HG02852 (cell line): Measurements from ENCODE around the gene PFKP.

Source experiments
- ATAC-seq: cut with Tn5 transposase; IDR thresholded peaks from one replicate; pipeline ENCODE4 v1.9.1; 2021; ENCODE audit warnings: mild to moderate bottlenecking, moderate library complexity; ENCODE audit not compliant: unreplicated experiment

The PFKP gene

GRCh38 chr10:3067118-3067858, at the start of gene PFKP:
Gene PFKP, plus strand, starts transcription at chr10:3067548. Its CDS starts 48 bp downstream, at chr10:3067596.
- ATAC-seq: peak; percentile 46

DNA sequence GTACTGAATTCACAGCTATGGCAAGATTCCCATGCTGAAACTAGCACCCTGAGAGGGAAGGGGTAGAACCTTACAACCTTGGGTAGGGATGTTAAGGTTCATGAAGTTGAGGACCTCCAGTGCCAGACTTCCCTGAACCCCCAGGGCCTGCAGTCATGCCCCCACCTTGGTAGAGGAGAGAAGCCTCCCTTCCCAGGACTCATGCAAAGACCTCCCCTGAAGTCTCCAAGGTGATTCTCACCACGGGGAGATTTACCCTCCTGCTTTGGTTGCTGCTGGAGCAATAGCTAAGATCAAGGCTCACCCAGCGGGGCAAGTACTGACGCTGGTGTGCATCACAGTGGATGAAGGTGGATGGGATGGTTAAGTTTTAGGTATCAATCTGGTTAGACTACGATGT, 49.1 kb upstream of the PFKP start:
- ATAC-seq: no peak

DNA sequence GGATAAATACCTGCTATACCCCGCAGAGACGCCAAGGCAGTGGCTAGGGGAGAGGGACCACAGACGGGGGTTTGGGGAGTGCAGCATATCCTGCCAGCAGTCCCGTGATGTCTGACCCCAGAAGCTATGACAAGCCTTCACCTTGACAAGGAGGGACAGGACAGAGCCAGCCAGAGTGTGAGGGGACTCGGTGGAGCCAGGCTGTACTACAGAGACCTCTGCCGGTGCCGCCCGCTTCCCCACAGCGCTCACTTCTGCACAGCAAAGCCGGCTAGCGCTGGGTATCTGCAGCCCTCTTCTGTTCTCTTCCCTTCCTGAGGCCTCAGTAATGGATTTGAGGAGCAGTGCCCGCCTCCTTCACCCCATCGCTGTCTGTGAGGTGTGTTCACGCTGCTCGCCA, 47.0 kb upstream of the PFKP start:
- ATAC-seq: no peak

DNA sequence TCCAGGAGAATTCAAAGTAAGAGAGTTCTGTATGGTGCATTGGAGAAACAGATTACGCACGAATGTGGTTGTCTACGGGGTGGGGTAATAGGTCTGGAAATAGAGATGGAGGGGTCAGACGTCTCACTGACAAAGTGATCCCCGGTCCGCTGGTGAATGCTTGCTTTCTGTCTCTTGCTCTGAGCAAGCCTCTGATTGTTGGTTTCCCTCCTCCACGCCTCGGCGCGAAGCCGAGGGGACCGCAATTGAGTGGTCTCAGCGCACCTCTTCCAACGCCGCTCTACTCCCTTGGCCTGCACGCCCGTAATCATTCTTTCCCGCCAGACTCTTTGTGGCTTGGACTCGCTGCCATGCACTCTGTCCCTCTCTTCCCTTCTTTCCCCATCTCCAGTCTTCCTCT, 46.5 kb upstream of the PFKP start:
- ATAC-seq: no peak

DNA sequence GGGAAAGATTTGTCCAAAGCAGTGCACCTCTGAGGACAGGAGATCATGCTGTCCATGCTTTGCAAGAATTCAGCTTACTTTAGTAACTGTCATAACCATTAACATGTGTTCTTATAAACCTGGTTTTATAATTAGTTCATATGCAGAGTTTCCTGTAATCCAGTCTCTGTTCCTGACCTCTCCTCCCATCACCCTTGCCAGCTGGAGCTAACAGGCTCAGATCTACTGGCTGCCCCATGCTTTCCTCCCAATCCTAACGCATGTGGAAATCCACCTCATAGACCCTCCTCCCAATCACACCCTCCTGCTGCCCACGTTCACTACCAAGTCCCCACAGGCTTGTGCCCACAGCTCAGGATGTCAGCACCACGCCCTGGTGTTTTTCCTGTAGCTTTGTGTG, 45.3 kb upstream of the PFKP start:
- no peak for ATAC-seq

- ATAC-seq: no peak
Observed at GRCh38 chr10:3023892-3024291, 43.5 kb upstream of the PFKP start.

DNA sequence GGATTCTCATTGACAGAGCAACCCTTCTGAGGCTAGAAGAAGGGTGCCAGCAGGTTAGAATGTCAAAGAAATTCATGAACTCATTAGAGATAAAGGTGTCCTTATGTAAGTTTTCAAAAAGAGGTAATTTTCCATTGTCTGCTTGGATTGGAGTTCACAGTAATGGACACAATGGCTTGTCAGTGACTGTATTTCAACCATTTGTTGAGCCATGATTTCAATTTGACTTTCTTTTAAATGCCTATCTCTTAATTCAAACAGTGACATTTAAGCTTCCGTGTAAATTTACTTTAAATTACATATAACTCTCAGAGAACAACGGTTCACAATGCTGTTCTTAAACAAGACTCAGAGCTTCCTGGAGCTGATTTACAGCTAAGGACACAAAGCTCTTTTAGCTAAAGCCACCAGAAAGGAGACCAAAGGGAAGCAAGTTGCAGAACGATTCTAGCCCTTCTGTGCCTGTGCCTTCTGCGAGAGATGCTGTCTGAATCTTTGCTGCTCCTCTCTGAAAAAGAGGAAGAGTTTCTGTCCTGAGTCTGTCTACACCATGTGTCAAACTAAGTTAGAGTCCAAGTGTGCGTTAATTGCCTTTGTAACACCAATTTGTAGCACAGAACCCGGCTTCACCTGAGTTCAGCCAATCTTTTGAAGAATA, 42.2 kb upstream of the PFKP start:
- no peak for ATAC-seq

DNA sequence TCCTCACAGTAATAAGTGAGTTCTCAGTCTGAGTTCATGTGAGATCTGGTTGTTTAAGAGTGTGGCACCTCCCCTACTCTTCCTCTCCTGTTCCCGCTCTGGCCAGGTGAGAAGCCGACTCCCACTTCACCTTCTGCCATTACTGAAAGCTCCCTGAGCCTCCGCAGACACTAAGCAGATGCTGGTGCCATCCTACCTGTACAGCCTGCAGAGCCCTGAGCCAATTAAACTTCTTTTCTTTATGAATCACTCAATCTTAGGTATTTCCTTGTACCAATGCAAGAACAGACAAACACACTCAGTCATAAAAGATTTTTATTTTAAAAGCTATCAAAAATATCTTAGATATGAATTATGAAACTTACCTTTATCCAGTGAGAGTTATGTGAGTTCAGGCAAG, 39.5 kb upstream of the PFKP start:
- no peak for ATAC-seq

GRCh38 chr10:3028441-3028840, 38.9 kb upstream of the PFKP start:
- no peak for ATAC-seq

DNA sequence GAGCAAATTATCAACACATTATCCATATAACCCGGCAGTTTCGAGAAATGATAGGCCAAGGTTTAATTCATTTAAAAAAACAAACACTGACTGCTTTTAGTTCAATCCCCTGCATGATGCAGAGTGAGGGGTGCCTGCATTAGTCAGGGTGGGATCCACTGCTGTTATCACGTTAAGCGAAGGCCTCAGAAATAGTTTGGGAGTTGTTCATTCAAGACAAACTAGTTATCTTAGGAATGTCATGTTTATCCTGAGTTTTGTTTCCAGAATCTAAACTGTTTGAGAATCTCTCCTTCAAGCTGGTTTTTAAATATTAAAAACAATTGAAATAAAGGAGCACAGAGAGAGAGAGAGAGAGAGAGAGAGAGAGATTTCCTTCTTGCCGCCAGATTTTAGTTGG, 36.6 kb upstream of the PFKP start:
- no peak for ATAC-seq

- ATAC-seq: no peak
Observed at GRCh38 chr10:3031490-3031889, 35.9 kb upstream of the PFKP start.

DNA sequence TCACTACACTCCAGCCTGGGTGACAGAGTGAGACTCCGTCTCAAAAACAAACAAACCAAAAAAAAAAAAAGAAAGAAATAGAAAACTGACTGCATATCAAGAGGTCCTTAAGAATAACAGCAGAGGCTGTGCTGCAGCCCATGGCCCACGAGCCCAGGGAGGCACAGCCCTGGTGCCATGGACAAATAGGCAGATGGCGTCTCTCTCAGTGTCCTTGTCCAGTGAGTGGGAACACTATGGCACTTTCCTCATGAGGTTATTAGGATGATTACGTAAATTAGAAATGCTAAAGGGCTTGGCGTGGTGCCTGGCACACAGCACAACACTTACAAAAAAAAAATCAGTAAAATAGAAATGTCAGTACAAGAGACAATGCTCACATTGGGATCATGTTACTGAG, 33.4 kb upstream of the PFKP start:
- no peak for ATAC-seq

GRCh38 chr10:3034616-3035015, 32.7 kb upstream of the PFKP start:
- no peak for ATAC-seq

- peak; percentile 97 for ATAC-seq
Observed at GRCh38 chr10:3036155-3037021, 31.0 kb upstream of the PFKP start.

DNA sequence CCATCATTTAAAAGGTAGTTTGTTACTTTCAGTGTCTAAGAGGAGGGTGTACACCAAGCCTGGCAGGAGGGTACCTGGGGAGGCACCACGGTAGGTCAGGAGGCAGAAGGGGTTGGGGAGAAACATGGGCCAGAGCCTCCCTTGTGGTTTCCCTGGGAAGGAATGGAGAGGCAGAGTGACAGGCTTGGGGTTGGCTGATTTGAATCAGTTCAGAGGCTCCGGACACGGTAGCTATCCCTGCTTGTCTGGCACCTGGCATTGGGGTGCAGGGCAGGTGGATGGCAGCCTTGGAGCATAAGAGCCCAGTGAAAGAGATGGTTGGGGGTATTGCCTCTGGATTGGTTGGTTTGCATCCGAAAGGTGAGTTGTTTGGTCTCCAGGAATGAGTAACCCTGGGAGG, 30.2 kb upstream of the PFKP start:
- ATAC-seq: no peak

GRCh38 chr10:3040069-3040468, 27.3 kb upstream of the PFKP start:
- ATAC-seq: no peak

DNA sequence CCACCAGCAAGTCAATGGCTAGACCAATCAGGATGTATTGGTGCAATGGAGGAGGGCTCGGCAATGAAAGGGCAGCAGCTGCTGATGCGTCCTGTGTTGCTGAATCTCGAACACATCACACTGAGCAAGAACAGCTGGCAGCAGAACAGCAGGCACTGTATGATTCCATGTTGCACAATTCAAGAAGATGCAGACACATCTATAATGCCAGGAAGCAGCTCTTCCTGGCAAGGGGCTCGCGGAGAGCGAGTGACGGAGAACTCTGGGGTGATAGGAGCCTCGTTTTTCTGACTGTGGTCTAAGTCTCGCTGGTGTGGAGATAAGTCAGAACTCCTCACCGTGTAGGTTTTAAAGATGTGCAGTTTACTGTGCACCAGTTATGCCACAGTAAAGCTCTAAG, 24.8 kb upstream of the PFKP start:
- ATAC-seq: no peak

DNA sequence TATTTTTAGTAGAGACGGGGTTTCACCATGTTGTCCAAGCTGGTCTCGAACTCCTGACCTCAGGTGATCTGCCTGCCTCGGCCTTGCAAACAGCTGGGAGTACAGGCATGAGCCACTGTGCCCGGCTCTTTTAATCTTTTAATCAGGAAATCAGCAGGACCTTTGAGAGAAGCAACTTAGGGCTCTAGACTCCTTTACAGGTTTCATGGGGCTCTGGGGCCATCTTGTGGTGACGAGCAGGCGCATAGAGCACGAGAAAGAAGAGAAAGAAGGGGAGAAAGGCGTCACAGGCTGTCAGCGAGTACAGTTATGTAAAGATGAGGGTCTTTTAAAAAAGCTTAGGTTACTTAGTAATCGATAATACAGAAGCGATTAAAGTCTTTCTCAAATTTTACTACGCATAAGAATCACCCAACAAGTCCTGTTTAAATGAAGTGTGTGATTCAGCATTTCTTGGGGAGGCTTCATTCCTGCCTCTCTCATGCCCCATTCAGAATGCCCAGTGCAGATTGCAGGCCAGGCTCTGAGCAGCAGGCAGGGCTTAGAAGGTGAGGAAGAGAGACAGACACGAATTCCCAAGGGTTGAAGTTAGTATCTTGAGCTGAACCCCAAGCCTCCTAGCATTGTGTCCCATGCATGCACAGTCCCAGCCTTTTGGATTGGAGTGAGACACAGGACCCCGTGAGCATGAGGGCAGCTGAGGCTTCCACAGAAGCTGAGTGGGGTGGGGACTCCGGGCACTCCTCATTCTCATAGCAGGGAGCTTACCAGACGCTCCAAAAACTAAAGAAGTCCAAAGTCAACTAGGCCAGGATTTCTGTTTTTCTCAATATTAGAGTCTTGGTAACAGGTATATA, 23.6 kb upstream of the PFKP start:
- ATAC-seq: peak; percentile 71

DNA sequence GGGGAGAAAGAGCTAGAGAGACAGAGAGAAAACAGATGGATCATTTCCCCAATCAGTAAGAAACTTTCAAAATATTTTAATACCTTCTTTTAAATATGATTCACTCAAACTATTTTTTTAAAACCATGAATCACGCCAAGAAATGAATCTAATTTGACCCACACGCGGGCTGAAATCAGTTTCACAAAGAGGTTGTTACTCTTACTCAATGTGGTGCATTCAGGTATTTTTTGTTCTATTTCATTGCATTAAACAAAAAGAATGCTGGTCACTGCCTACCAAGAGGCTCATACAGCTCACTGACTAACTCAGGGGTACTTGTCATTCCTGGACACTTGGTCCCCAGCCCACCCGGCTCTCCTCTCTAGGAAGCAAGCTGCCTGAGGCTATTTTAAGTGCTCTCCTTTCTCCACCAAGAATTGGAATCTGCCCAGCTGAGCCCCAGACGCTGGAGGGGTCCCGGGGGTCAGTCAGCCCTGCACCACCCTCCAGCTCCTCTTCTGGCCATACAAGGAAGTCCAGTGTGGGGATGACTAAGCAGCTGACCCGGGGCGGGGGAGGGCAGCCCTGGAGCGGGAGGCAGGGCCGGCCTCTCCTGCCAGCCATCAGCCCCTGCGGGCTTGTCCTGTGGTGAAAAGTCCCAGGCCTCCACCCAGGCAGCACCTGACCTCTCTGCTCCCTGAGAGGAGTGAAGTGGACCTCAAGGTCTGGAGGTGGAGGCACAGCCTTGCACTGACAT, 21.7 kb upstream of the PFKP start:
- ATAC-seq: no peak

GRCh38 chr10:3046210-3046779, 21.1 kb upstream of the PFKP start:
- no peak for ATAC-seq
